PC-9 (cell line): ENCODE measurements around the gene MED13L.

Experiments
- CTCF ChIP-seq: fragments of 200-600 bp; sonication (generic); conservative IDR thresholded peaks from 2 replicates; pipeline ENCODE4 v1.6.1; 2017; ENCODE audit warnings: mixed run types, antibody characterized with exemption, mild to moderate bottlenecking, moderate library complexity
- EZH2 ChIP-seq: fragments of 200-600 bp; sonication (generic); IDR thresholded peaks from 2 replicates; pipeline ENCODE4 v1.8.0; 2017; ENCODE audit warnings: antibody characterized with exemption, low read depth

GRCh38 chr12:116062698-116063097 is 214.8 kb downstream of the MED13L start:
- TF ChIP-seq CTCF: no peak
- TF ChIP-seq EZH2: no peak
